ENCODE data around the gene CD96. TPM values are rescaled to one million over a fixed set of nuclear protein-coding genes. Genes with fewer than 3 reads are reported as not detected.

Gene CD96
- total and polyA plus RNA-seq, 2 donors (not counting 1 experiment from before 2014, with no cell fraction given) = 0.10 TPM; not detected in 1

GRCh38 chr3:111584744-111585143 lies 42.7 kb downstream of the CD96 start:
- TF ChIP-seq CTCF (conservative IDR thresholded peaks at IDR 0.05 in 1 of 2, IDR thresholded peaks at IDR 0.05 in 1 of 2; ENCODE audit: low read depth in 1 of 2, low read length in 2 of 2) (no peak), EZH2 (IDR thresholded peaks at IDR 0.05; ENCODE audit: low read length, missing control alignments) (no peak)
- peak in 1 of 2 donors; percentile 40 for DNase-seq (ENCODE audit: low read depth in 2 of 2)
- Histone ChIP-seq H2AFZ (ENCODE audit: low read length) (no peak overlapping the region), H3K27ac (ENCODE audit: insufficient read depth, low read length) (no peak overlapping the region), H3K27me3 (ENCODE audit: control insufficient read depth, insufficient read depth, low read length) (no peaks in the 10 kb centered on the region), H3K4me3 (replicated peaks in 1 of 4; ENCODE audit: control extremely low read depth in 1 of 4, insufficient read depth in 1 of 4, low read depth in 3 of 4, low read length in 4 of 4) (no peak overlapping the region), H3K4me1 (ENCODE audit: control insufficient read depth, extremely low read depth, insufficient read depth, low read length) (peaks cover 4% of the 10 kb centered on the region), H3K9ac (ENCODE audit: insufficient read depth, low read length) (no peak overlapping the region), H3K4me2 (ENCODE audit: extremely low read depth, insufficient read depth, low read length) (no peak overlapping the region), H3K36me3 (ENCODE audit: control insufficient read depth, insufficient read depth, low read length) (no peaks in the 10 kb centered on the region), H4K20me1 (ENCODE audit: control insufficient read depth, extremely low read depth, insufficient read depth, low read length) (no peaks in the 10 kb centered on the region), H3K9me3 (ENCODE audit: control insufficient read depth, insufficient read depth, low read depth, low read length) (no peaks in the 10 kb centered on the region), H3K79me2 (ENCODE audit: control insufficient read depth, insufficient read depth, low read length) (no peaks in the 10 kb centered on the region)

- H4K20me1 ChIP-seq (ENCODE audit: control insufficient read depth, extremely low read depth, insufficient read depth, low read length) = no peaks in the 10 kb centered on the region
- H3K4me2 ChIP-seq (ENCODE audit: extremely low read depth, insufficient read depth, low read length) = no peak overlapping the region
- no peaks in the 10 kb centered on the region for H3K27me3 ChIP-seq (ENCODE audit: control insufficient read depth, insufficient read depth, low read length)
- H3K27ac ChIP-seq (ENCODE audit: insufficient read depth, low read length) = no peak overlapping the region
- H3K36me3 ChIP-seq (ENCODE audit: control insufficient read depth, insufficient read depth, low read length) = no peaks in the 10 kb centered on the region
- TF ChIP-seq CTCF (conservative IDR thresholded peaks at IDR 0.05 in 1 of 2, IDR thresholded peaks at IDR 0.05 in 1 of 2; ENCODE audit: low read depth in 1 of 2, low read length in 2 of 2) (no peak), EZH2 (IDR thresholded peaks at IDR 0.05; ENCODE audit: low read length, missing control alignments) (no peak)
- H3K79me2 ChIP-seq (ENCODE audit: control insufficient read depth, insufficient read depth, low read length) = no peaks in the 10 kb centered on the region
- no peaks in the 10 kb centered on the region for H3K9me3 ChIP-seq (ENCODE audit: control insufficient read depth, insufficient read depth, low read depth, low read length)
- peak in 1 of 2 donors; percentile 77 for DNase-seq (ENCODE audit: low read depth in 2 of 2)
- H3K4me1 ChIP-seq (ENCODE audit: control insufficient read depth, extremely low read depth, insufficient read depth, low read length) = peaks cover 4% of the 10 kb centered on the region
- no peak overlapping the region for H2AFZ ChIP-seq (ENCODE audit: low read length)
- H3K9ac ChIP-seq (ENCODE audit: insufficient read depth, low read length) = no peak overlapping the region
- H3K4me3 ChIP-seq (replicated peaks in 1 of 4; ENCODE audit: control extremely low read depth in 1 of 4, insufficient read depth in 1 of 4, low read depth in 3 of 4, low read length in 4 of 4) = no peak overlapping the region
Observed at GRCh38 chr3:111585217-111585616, 43.2 kb downstream of the CD96 start.

- no peaks in the 10 kb centered on the region for H3K36me3 ChIP-seq (ENCODE audit: control insufficient read depth, insufficient read depth, low read length)
- H3K9me3 ChIP-seq (ENCODE audit: control insufficient read depth, insufficient read depth, low read depth, low read length) = no peaks in the 10 kb centered on the region
- H3K4me2 ChIP-seq (ENCODE audit: extremely low read depth, insufficient read depth, low read length) = no peak overlapping the region
- peak in 1 of 2 donors; percentile 38 for DNase-seq (ENCODE audit: low read depth in 2 of 2)
- no peaks in the 10 kb centered on the region for H4K20me1 ChIP-seq (ENCODE audit: control insufficient read depth, extremely low read depth, insufficient read depth, low read length)
- H3K4me3 ChIP-seq (replicated peaks in 1 of 4; ENCODE audit: control extremely low read depth in 1 of 4, insufficient read depth in 1 of 4, low read depth in 3 of 4, low read length in 4 of 4) = no peak overlapping the region
- no peak overlapping the region for H3K27ac ChIP-seq (ENCODE audit: insufficient read depth, low read length)
- no peak overlapping the region for H3K9ac ChIP-seq (ENCODE audit: insufficient read depth, low read length)
- H3K4me1 ChIP-seq (ENCODE audit: control insufficient read depth, extremely low read depth, insufficient read depth, low read length) = peaks cover 8% of the 10 kb centered on the region
- H2AFZ ChIP-seq (ENCODE audit: low read length) = no peak overlapping the region
- H3K27me3 ChIP-seq (ENCODE audit: control insufficient read depth, insufficient read depth, low read length) = no peaks in the 10 kb centered on the region
- no peaks in the 10 kb centered on the region for H3K79me2 ChIP-seq (ENCODE audit: control insufficient read depth, insufficient read depth, low read length)
- TF ChIP-seq EZH2 (IDR thresholded peaks at IDR 0.05; ENCODE audit: low read length, missing control alignments) (no peak), CTCF (conservative IDR thresholded peaks at IDR 0.05 in 1 of 2, IDR thresholded peaks at IDR 0.05 in 1 of 2; ENCODE audit: low read depth in 1 of 2, low read length in 2 of 2) (no peak)
Observed at GRCh38 chr3:111588527-111588926, 46.5 kb downstream of the CD96 start.
